GM12891 (cell line): Measurements from ENCODE around the gene NOCT.
"Not testable (repeated sequence)": the region's sequence is repeated elsewhere in the genome, so short reads cannot be mapped to it uniquely, and the experiment has no call there.

ENCODE experiments used
- DNase-seq: peaks from one replicate; pipeline ENCODE4 v3.0.0; 2011; ENCODE audit warnings: low spot score; ENCODE audit not compliant: insufficient read length
- FAIRE-seq: peaks from 2 replicates; lab custom pipeline; 2011; peaks lifted over from hg19 to GRCh38; lab: Jason Lieb, UNC
- PAX5 ChIP-seq: IDR thresholded peaks from 2 replicates; pipeline ENCODE4 v1.6.1; 2011; ENCODE audit warnings: low read length, moderate library complexity, mild to moderate bottlenecking; ENCODE audit not compliant: insufficient read depth, severe bottlenecking
- POLR2A ChIP-seq: IDR thresholded peaks from 2 replicates; pipeline ENCODE4 v1.6.1; 2011; ENCODE audit warnings: low read depth, low read length, control low read depth
- POLR2AphosphoS5 ChIP-seq: IDR thresholded peaks from 2 replicates; pipeline ENCODE4 v1.6.1; 2011; ENCODE audit warnings: low read depth, low read length, control low read depth
- POU2F2 ChIP-seq: IDR thresholded peaks from 2 replicates; pipeline ENCODE4 v1.6.1; 2011; ENCODE audit warnings: low read depth, mild to moderate bottlenecking, control low read depth, low read length, moderate library complexity
- SPI1 ChIP-seq: IDR thresholded peaks from 2 replicates; pipeline ENCODE4 v1.6.1; 2011; ENCODE audit warnings: low read depth, low read length, control low read depth
- TAF1 ChIP-seq: IDR thresholded peaks from 2 replicates; pipeline ENCODE4 v1.6.1; 2011; ENCODE audit warnings: low read depth, low read length, control low read depth

Gene NOCT

GRCh38 chr4:138981930-138982390 lies 33.6 kb upstream of the NOCT start:
- DNase-seq (no peak), FAIRE-seq (no peak)
- TF ChIP-seq TAF1 (no peak), POLR2AphosphoS5 (no peak), POLR2A (no peak), PAX5 (no peak), POU2F2 (no peak), SPI1 (no peak)

- FAIRE-seq, result no peak
- TF ChIP-seq TAF1 (no peak), PAX5 (no peak), SPI1 (no peak)
Measured at GRCh38 chr4:138982754-138983153, 32.8 kb upstream of the NOCT start.

GRCh38 chr4:138983690-138984089 lies 31.9 kb upstream of the NOCT start:
- FAIRE-seq (no peak), DNase-seq (no peak)
- TF ChIP-seq SPI1, result no peak
- no peak for TF ChIP-seq POLR2A
- TF ChIP-seq POLR2AphosphoS5, result no peak
- no peak for TF ChIP-seq PAX5
- no peak for TF ChIP-seq TAF1
- TF ChIP-seq POU2F2, result no peak

More at GRCh38 chr4:138982754-138983153, 32.8 kb upstream of the NOCT start:
- DNase-seq, result no peak

GRCh38 chr4:138984647-138985046 lies 30.9 kb upstream of the NOCT start:
- DNase-seq (no peak), FAIRE-seq (no peak)
- TF ChIP-seq POLR2A, result no peak
- no peak for TF ChIP-seq PAX5
- TF ChIP-seq SPI1, result no peak
- no peak for TF ChIP-seq POLR2AphosphoS5
- no peak for TF ChIP-seq POU2F2
- no peak for TF ChIP-seq TAF1

- DNase-seq, result no peak
- TF ChIP-seq PAX5 (no peak), SPI1 (no peak), POLR2A (no peak), POLR2AphosphoS5 (no peak), POU2F2 (no peak), TAF1 (no peak)
- no peak for FAIRE-seq
Measured at GRCh38 chr4:138992676-138993075, 22.9 kb upstream of the NOCT start.

GRCh38 chr4:138996090-138996489 lies 19.5 kb upstream of the NOCT start:
- no peak for TF ChIP-seq POLR2A
- no peak for TF ChIP-seq PAX5
- no peak for TF ChIP-seq POU2F2
- no peak for TF ChIP-seq SPI1
- no peak for TF ChIP-seq TAF1
- no peak for TF ChIP-seq POLR2AphosphoS5
- FAIRE-seq, result no peak
- no peak for DNase-seq

GRCh38 chr4:138999666-139000065 lies 15.9 kb upstream of the NOCT start:
- FAIRE-seq (no peak), DNase-seq (no peak)
- TF ChIP-seq TAF1 (no peak), PAX5 (no peak), POLR2A (no peak), POLR2AphosphoS5 (no peak), POU2F2 (no peak), SPI1 (no peak)

GRCh38 chr4:139000134-139000533 lies 15.4 kb upstream of the NOCT start:
- DNase-seq, FAIRE-seq: not testable (repeated sequence)

GRCh38 chr4:139001430-139001829 lies 14.2 kb upstream of the NOCT start:
- FAIRE-seq, DNase-seq: not testable (repeated sequence)

- not testable (repeated sequence) for FAIRE-seq, DNase-seq
Measured at GRCh38 chr4:139003668-139004067, 11.9 kb upstream of the NOCT start.

- TF ChIP-seq POLR2A (no peak), POU2F2 (no peak), POLR2AphosphoS5 (no peak), SPI1 (no peak), PAX5 (no peak), TAF1 (no peak)
- no peak for DNase-seq
- FAIRE-seq, result no peak
Measured at GRCh38 chr4:139005774-139006173, 9.8 kb upstream of the NOCT start.

- DNase-seq (no peak), FAIRE-seq (no peak)
- TF ChIP-seq POLR2A (no peak), PAX5 (no peak), POU2F2 (no peak)
Measured at GRCh38 chr4:139007640-139008039, 7.9 kb upstream of the NOCT start.

- FAIRE-seq, DNase-seq: not testable (repeated sequence)
Measured at GRCh38 chr4:139008278-139008677, 7.3 kb upstream of the NOCT start.
